GM21717 (cell line): ENCODE results near the gene MYCBP2.
"Not testable (repeated sequence)": the region's sequence is repeated elsewhere in the genome, so short reads cannot be mapped to it uniquely, and the experiment has no call there.

ENCODE experiments used
- ATAC-seq: cut with Tn5 transposase; IDR thresholded peaks from one replicate; pipeline ENCODE4 v1.9.1; 2021; ENCODE audit warnings: mild to moderate bottlenecking, moderate library complexity; ENCODE audit not compliant: unreplicated experiment

MYCBP2 gene

DNA sequence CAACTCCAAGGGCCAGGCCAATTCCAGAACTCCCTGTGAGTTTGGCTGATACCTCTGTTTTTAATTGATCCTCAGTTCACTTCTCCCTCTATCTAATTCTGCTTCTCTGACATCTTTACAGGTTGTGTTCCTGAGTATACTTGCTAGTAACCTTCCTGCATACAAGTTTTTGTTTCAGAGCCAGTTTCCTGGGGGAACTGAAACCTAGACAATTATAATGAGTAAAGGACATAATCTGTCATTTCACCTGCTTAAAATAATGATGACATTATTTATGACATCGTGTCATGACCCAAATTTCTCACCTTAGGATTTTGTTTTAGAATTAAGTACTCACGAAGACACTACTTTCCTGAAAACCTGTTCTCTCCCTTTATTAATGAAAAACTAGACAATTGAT lies 12.5 kb upstream of the MYCBP2 start:
- ATAC-seq = peak; percentile 65

DNA sequence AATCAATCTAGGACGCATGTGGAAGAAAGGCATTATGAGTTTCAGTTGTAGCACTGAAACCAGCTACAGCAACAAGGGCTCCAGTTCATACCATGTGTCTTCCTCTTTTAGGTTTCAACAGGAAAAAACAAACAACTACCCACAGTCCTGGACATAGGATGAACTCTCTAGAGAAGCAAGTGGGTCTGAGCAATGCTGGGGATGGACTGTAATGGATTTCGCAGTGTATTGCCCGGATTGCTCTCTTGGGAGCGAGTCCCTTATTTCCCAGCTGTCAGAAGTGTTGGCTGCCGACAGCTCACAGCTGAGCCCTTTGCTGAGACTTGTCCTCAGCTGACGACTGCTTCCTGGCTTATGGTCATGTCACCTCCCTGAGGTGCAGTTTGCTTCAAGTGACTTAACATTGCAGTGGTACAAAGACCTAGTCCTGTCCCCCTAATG lies 12.1 kb upstream of the MYCBP2 start:
- ATAC-seq = peak; percentile 74

DNA sequence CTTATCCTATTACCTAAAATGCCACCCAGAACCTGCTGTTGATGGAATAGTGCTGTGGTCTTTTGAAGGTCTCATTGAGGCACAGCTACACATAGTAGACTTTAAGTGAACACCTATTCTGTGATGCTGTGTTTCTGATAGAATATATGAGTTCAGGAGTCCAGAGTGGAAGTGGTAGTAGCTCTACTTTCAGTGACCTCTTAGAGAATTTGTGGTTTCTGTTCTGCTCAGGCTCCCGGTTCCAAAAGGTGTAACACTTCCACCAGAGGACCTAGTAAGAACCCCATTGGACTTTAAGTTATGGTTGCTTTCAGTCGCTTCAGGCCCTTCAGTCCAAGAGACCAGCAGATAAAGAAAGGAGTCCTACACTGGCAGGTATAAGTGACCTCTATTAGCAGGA lies 11.4 kb upstream of the MYCBP2 start:
- peak; percentile 40 for ATAC-seq

DNA sequence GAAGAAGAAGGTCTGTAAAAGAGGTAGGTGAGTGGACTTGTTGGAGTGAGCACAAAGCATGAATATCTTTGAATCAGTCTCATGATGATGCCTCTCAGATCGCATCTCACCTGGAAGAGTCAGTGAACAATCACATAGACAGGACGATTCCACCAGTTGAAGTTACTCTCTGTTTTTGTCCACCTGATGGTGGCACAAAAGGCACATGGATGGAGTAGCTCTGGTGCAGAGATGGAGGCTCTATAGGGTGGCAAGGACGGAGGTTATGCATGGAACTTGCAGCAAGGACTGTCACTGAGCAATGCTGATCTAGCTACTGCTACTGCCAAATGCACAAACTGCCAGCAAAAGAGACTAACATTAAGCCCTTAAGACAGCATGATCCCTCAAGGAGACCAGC lies 10.3 kb upstream of the MYCBP2 start:
- no peak for ATAC-seq

DNA sequence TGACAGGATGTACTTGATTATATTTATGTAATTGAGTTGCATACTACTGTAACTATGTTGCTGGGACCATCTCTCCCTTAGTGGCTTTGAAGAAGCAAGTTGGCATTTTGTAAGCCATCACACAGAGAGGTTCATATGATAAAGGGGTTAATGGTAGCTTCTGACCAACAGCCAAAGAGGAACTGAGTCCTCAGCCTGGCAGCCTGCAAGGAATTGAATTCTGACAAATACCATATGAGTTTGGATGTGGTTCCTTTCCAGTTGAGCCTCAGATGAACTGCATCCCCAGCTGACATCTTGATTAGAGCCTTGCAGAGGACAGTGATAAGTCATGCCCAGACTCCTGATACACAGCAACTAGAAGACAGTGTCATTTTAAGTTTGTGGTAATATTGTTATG lies 8.6 kb upstream of the MYCBP2 start:
- no peak for ATAC-seq

DNA sequence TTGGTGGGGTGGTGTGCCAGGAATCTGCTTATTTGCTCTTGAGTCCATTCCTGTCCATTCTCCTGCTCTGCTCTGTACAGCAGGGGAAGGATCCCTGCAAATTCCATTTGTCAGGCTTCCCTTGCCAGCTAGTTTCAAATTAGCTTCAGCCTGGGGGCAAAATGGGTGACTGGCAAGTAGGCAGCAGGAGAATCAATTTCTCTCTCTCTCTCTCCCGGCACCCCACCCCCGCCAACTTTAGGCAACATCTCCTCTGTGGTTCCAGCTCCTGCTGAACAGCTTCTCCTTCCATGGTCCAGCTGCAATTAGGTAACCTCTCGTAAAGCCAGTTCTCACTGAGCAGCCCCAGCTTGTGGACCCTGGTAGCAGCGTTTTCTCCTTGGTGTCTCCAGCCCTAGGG lies 6.7 kb upstream of the MYCBP2 start:
- no peak for ATAC-seq

DNA sequence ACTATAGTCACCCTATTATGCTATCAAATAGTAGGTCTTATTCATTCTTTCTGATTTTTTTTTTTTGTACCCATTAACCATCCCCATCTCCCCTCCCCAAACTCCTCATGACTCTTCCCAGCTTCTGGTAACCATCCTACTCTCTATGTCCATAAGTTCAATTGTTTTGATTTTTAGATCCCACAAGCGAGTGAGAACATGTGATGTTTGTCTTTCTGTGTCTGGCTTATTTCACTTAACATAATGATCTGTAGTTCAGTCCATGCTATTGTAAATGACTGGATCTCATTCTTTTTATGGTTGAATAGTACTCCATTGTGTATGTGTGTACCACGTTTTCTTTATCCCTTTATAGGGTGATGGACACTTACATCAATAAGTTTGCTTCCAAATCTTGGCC lies 4.5 kb upstream of the MYCBP2 start:
- ATAC-seq = no peak

DNA sequence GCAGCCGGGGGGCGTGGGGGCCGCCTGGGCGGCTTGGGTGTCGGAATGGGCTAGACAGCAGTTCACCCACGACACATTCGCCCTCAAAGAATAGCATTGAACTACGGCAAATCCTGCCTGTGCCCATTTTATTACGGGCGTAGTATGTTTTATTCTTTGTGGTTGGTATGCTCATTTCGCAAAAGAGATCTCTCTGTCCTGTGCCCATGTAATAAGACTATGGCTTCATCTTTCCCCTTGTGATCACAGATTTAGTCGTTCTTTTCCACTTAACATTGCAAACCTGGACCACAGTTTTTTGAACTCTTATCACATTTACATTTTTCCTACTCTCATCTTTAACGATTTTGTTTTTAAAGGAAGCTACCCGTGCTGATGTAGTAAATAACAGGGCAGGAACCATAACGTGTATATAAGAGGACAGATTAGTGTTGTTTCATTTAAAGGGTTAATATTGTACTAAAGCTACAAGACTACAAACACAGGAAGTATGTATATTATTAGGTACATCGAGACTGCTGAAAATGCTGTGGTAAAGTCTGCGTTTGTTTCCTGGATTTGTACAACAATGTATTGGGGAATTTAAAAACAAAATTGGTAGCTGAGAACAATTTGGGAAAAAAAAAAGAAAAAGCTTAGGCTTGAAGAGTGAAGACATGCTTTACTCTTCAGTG lies 3.2 kb upstream of the MYCBP2 start:
- ATAC-seq = no peak

DNA sequence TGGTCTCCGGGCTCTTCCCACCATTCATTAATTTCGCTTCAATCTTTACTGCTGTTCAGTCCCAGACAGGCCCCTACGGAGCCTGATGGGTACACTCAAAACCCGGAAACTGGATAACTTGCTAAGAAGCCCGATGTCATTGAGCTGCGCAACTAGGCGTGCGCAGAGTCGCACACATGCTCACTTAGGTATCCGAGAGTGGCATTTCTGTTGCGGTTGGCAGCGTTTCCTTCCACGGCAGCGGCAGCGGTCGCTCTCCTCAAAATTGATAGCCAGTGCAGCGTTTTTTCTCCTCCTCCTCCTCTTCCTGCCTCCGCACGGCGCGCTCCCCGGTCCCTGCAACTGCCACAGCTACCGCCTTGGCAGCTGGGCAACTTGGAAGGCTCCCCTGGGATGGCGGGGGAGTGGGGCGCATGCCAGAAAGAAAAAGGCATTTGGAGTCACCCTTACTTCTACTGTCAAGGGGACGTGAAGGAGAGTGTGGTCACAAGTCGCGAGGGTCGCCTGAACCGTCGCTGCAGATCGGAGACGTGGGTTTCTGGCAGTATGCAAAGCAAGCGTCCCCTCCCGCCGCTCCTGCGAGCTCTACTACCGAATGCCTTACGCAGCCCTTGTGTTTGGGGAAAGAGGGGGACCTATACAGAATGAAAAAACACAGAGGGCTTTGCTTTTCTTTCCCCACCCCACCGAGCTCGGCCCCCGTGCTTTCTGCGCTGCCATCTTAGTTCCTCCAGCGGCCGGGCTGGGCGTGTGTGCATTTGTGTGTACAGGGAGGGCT lies 2.4 kb upstream of the MYCBP2 start:
- peak; percentile 63 for ATAC-seq

DNA sequence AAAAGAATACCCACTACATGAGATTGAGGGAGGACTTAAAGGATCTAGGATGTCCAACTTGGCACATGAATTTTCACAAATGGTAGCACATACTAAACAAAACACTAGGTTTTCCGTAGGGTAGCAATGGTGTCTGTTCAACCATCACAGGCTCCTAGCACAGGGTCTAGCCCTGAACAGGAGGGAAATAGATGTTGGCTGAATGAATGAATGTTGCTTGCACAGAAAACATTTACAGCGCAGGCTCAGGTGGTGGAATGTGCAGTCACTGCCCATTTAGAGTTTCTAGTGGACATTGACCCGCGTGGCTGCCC lies 1.9 kb upstream of the MYCBP2 start:
- peak; percentile 4 for ATAC-seq

DNA sequence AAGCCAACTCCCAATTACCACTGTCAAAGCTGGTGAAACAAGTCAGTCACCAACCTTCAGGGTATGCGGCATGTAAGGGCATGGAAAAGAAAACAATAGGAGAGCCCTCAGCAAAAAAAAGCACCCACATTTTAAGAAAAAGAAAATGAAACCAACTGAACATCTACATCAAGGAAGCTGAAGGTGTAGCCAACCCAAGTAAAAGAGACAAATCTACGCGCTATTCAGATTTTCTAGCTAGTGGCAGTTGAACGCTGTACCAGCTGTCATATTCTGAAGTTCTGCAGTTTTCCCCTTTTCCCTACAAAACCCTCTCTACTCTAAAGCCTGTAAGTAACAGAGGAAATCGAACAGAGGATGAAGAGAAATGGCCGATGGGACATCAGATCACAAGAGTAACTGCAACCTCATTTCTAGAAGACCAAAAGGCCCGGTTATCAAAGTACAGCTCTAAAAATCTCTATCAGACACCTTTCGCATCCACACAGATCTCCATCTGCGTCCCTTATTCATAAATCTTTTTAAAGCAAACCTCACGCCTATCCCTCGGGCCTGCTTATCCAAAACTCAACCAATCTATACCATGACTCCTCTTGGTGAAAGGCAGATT lies 1.4 kb downstream of the MYCBP2 start:
- no peak for ATAC-seq

DNA sequence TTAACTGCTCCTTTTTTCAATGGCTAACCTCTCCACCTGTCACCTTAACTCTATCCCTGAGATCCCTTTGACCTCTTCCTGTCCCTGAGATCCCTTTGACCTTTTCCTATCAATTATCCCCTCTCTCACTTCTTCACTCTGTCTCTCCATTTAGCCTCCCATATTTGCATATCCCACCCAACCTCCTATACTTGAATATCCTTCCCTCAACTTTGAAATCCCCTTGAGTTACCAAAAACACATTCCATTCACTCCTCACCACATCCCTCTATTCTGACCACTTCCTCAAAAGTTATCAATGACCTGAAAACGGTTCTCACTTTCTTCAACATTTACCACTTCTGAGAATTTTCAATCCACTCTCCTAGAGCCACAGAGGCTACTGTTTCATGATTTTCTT lies 3.0 kb downstream of the MYCBP2 start:
- no peak for ATAC-seq

DNA sequence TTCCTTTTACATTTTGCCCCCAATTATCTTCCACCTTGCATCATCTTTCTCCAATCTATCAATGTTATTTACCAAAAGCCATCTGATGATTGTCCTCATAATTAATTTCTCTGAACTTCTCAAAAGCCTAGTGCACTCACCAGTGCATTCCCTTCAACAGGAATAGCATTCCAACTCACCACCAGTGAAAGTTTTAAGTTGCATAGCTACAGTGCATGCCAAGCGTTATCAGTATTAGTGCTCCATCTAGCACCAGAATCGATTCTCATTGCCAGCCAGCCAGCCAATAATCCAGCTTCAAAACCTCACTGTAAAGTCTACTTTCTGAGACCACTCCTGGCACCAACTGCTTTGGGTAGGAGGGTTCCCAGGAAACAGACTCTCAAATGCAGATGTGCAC lies 7.4 kb downstream of the MYCBP2 start:
- ATAC-seq = no peak

DNA sequence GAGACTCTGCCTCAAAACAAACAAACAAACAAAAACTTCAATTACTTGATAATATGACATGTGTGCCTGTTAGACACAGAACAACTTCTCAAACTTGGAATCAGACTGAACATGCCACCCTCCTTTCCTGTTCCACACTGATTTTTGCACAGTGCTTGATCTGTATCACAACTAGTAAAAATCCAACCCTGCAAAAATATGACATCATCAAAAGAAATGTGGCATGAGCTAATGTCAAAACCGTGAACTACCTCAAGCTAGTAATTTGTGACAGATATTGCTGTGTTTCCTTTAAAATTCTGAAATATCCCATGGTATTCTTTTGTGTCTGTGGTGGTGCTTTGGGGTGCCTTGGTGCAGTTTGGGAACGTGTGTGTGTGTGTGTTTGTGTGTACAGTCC lies 8.2 kb downstream of the MYCBP2 start:
- ATAC-seq = no peak

DNA sequence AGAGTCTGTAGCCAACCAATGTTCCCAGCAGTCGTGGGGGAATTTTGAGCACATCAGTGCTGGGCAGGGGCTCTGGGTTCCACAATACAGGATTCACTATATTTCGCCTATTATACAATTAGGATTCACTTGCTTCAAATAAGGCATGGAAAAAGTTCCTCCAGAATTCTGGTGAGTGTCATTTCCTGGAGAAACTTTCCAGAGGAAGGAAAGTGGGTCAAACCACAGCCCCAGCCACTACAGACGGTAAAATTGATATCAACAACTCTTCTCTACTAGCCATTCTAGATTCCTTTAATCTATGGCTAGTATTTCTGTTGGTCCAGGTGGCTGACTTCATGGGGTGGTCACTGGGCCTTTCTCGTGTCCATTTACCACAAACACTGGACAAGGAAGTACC lies 10.5 kb downstream of the MYCBP2 start:
- ATAC-seq = no peak

DNA sequence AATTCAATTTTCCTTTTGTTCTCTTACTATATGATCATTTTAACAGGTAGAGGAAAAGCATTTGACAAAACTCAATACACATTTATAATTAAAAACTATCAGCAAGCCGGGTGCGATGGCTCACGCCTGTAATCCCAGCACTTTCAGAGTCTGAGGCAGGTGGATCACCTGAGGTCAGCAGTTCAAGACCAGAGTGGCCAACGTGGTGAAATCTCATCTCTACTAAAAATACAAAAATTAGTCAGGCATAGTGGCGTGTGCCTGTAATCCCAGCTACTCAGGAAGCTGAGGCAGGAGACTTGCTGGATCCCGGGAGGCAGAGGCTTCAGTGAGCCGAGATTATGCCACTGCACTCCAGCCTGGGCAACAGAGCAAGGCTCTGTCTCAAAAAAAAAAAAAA lies 11.4 kb downstream of the MYCBP2 start:
- ATAC-seq = not testable (repeated sequence)

DNA sequence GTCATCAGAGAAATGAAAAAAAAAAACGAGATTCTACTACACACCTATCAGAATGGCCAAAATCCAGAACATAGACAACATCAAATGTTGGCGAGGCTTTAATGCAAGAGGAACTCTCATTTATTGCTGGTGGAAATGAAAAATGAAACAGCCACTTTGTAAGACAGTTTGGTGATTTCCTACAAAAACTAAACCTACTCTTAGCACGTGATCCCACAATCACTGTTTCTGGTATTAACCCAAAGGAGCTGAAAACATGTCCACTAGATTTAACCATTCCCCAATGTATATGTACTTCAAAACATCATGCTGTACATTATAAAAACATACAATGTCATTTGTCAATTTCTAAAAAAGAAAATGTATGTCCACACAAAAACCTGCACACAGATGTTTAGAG lies 13.0 kb downstream of the MYCBP2 start:
- no peak for ATAC-seq

DNA sequence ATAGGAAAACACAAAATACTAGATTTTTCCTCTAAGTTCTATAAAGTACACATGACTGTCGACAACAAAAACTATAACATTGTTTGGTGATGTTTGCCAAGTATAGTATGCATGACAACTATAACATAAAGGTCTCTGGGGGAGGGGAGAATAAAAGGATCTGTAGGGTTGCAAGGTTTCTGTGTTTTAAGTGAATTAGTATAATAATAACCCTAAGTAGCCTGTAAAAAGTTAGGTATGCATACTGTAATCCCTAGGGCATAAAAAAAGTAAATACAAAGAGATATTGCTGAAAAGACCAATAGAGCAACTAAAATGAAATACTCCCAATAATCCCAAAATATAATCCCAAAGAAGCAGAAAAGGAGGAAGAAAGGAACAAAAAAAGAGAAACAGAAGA lies 14.6 kb downstream of the MYCBP2 start:
- ATAC-seq = no peak

DNA sequence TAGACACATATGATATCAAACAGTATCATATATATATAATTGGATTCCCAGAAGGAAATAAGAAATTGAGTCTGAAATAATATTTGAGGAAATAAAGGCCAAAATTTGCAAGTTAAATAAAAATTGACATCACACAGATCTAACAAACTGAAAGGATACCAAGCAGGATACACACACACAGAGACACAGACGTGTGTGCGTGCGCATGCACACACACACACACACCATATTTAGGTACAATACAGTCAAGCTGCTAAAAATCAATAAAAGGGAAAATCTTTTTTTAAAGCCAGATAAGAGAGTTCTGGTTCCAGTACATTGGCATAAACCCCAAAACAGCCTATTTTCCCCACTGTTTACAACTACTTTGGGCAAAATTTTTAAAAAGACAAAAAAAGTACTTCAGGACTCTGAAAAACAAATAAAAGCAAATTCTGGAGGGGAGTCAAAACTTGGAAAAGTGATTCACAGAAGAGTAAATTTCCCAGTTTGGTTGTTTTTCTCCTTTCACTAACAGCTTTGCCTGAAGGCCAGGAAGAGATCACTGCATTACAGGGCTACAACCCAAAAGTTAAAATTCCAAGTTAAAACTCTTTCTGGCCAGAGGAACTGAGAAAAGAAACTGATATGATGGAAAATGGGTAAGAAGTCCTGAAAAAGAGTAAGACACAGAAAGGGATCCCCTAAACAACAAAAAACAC lies 16.2 kb downstream of the MYCBP2 start:
- no peak for ATAC-seq

DNA sequence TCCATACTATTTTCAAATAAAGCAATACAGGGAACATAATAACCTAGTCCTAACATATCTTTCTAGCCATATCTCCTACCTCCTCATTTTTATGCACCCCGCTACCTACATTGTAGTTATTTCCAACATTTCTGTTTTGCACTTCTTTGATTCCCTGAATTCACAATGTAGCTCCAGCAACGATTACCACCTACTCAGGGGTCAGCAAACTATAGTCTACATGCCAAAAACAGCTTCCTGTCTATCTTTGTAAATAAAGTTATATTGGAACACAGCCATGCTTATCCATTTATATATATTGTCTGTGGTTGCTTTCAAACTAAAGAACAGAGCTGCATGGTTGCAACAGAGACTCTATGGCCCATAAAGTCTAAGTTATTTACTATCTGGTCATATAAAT lies 16.7 kb downstream of the MYCBP2 start:
- no peak for ATAC-seq

DNA sequence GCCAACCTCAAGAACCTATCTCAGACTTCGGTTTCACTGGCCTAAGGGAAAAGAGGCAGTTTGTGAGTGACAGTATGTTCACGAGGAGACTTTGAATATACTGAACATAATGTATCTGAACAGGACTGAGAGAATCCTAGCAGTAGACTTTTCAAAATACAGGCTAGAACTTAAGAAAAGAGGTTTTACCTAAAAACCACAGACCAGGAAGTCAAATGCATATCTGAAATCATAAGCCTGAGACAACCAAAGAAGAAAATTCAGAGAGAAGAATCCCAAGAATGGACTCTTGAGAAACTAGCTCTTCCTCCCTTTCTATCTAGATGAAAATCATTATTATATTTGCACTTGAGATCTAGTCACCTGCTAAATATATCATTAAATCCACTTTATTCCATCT lies 17.6 kb downstream of the MYCBP2 start:
- ATAC-seq = no peak

DNA sequence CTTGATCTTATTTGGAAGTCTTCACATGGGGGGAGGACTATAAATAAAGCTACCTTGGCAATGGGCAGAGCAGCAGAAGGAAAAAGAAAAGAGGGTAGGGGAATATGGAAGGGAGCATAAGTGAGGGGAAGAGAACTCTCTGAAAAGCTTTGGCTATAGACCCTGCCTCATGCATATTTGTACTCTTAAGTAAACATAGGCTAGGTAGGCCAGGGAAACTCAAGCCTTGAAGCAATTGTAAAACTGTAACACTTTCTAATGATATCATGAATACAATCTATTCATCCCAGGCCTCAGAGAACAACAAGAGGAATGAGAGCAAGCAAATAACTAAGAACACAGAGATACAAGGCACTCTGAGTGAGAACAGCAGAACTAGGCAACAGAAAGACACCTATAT lies 20.4 kb downstream of the MYCBP2 start:
- ATAC-seq = no peak
